IPS DF 19.7 (cell line): Measurements from ENCODE around the gene TFF2.

Source experiments
- DNase-seq: peaks from one replicate; pipeline ENCODE4 v3.0.0-alpha.2; 2013; ENCODE audit warnings: low read depth, low spot score

The TFF2 gene

GRCh38 chr21:42384156-42384945, 33.6 kb upstream of the TFF2 start:
- no peak for DNase-seq

- DNase-seq: no peak
These were observed 32.5 kb upstream of the TFF2 start for GRCh38 chr21:42383331-42383730.

DNA sequence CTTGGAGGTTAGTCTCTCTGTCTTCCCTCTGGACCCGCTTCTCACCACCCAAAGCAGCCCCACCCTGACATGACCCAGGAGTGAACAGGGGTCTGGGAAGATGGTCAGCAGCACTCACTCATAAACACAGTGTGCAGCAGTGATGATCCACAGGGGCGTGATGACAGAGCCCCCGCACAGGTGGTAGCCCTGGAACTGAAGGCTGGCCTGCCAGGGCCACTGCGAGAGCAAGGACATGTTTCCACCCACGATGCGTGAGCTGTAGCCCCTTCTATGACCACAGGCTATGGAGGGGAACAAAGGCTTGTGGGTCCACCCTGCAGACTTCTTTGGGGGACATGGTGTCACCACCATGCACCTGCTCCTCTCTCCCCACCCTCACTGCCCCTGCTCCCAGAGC, 32.1 kb upstream of the TFF2 start:
- no peak for DNase-seq

- DNase-seq: peak; percentile 25
These were observed 30.7 kb upstream of the TFF2 start for GRCh38 chr21:42381347-42381984.

- DNase-seq: no peak
These were observed 28.8 kb upstream of the TFF2 start for GRCh38 chr21:42379426-42380215.

- no peak for DNase-seq
These were observed 27.6 kb upstream of the TFF2 start for GRCh38 chr21:42378418-42378817.

DNA sequence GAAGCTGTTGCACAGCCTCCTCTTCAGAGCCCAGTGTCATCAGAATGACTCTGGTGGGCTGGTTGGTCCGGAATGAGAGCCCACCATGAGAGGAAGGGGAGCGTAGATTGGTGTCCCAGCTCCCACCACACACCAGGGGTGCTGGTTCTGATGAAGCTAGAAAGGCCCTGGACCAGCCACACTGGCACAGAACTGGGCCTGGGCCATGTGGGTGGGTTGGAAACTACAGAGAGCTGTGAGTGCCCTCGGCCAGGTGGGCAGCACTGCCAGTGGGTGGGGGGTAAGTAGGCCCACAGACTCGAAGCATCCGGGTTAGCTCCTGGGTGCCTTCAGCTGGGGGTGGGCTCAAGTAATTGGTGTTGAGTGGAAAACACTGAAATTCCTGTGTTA, 27.2 kb upstream of the TFF2 start:
- DNase-seq: no peak

- DNase-seq: no peak
These were observed 26.6 kb upstream of the TFF2 start for GRCh38 chr21:42377211-42377950.

GRCh38 chr21:42376338-42376982, 25.7 kb upstream of the TFF2 start:
- no peak for DNase-seq

DNA sequence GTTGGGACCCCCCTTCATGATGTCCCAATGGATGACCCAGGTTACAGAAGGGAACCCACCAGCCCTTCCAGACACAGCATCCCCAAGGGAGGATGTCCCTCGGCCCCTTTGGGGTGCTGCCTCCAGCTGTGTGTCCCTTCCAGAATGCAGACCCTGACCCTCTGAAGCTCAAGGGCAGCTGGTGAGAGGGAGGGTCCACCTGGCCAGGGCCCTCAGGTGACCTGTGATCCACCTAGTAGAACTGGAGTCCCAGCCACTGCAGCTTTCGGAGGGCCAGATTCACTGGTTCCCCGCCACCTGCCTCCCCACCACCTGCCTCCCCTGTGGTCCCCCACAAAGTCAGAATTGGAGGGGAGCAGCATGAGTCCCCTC, 25.2 kb upstream of the TFF2 start:
- no peak for DNase-seq

GRCh38 chr21:42375506-42375905, 24.7 kb upstream of the TFF2 start:
- DNase-seq: no peak

GRCh38 chr21:42374864-42375499, 24.2 kb upstream of the TFF2 start:
- no peak for DNase-seq

DNA sequence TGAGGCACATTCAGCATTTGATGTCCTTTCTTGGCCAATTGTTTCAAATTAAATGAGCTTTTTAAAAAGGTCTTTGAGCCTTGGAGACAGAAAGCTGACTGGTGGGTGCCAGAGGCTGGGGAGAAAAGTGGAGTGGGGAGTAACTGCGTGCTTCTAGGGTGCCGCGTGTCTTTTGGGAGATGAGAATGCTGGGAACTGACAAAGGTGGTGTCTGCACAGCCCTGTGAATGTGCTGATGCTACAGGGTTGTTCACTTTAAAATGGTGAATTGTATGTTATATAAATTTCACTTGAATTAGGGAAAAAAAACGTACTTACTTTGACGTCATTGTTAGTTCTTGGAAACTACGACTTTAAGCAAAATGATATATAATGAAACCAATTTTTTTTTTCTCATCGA, 23.7 kb upstream of the TFF2 start:
- DNase-seq: no peak

- DNase-seq: no peak
These were observed 23.2 kb upstream of the TFF2 start for GRCh38 chr21:42373908-42374455.

- no peak for DNase-seq
These were observed 22.6 kb upstream of the TFF2 start for GRCh38 chr21:42373196-42373907.

DNA sequence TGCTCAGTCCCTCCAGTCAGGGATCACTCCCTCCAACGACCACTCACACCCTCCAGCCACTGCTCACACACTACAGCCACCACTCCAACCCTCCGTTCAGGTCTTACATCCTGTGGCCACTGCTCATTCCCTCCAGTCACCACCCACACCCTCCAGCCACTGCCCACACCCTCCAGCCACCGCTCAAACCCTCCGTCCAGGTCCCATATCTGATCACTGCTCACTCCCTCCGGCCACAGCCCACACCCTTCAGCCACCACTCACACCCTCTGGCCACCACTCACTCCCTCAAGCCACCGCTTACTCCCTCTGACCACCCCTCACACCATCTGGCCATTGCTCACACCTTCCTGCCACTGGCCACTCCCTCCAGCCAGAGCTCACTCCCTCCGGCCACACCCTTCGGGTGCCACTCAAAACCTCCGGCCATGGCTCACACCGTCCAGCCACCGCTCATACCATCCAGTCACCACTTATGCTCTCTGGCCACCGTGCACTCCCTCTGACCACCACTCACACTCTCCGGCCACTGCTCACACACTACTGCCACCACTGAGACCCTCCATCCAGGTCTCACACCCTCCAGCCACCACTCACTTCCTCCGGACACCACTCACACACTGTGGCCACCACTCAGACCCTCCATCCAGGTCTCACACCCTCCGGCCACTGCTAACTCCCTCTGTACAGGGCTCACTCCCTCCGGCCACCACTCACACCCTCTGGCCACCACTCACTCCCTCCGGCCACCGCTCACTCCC, 20.3 kb upstream of the TFF2 start:
- DNase-seq: no peak

DNA sequence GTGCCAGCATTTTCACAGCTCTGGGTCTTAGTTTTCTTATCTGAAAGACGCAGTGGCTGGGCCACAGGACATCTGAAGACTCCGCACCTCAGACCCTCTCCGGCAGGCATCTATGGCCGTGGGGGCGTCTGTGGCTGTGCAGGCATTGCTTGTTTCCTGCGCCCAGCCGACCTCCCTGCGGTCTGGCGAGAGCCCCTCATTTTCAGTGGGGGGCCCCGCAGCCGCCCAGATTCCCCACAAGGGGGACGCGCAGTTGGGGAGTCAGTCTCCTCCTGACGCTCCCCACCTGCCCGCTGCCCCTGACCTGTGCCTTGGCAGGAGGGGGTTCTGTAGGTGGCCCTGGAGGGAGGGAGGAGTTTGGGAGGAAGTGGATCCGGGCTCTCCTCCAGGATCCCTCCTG, 19.0 kb upstream of the TFF2 start:
- no peak for DNase-seq

GRCh38 chr21:42367367-42368165, 16.8 kb upstream of the TFF2 start:
- no peak for DNase-seq
